Activated CD4-positive, alpha-beta T cell treated with anti-CD3 and anti-CD28 coated beads, Interleukin-2, amount 10 ng/mL, durations not matched to agents 24 days and 14 days (primary cell): ENCODE data around the gene PAK5. TPM values are rescaled to one million over a fixed set of nuclear protein-coding genes. Genes with fewer than 3 reads are reported as not detected.

Experiments used
- DNase-seq: peaks from one replicate; pipeline ENCODE4 v3.0.0; 2022
- H3K27ac Mint-ChIP-seq: one replicate; pipeline ENCODE4 v1.8.0; 2022; ENCODE audit warnings: mild to moderate bottlenecking, mixed read lengths
- H3K27me3 Mint-ChIP-seq: one replicate; pipeline ENCODE4 v1.8.0; 2022; ENCODE audit warnings: mixed read lengths
- H3K36me3 Mint-ChIP-seq: one replicate; pipeline ENCODE4 v1.8.0; 2022; ENCODE audit warnings: low read depth, mild to moderate bottlenecking, mixed read lengths
- H3K4me1 Mint-ChIP-seq: one replicate; pipeline ENCODE4 v1.8.0; 2021; ENCODE audit warnings: mixed read lengths
- H3K4me3 Mint-ChIP-seq: one replicate; pipeline ENCODE4 v1.8.0; 2022; ENCODE audit warnings: mild to moderate bottlenecking, moderate library complexity, mixed read lengths
- H3K9me3 Mint-ChIP-seq: one replicate; pipeline ENCODE4 v1.8.0; 2021; ENCODE audit warnings: mixed read lengths
- intact Hi-C: fragments of 100-400 bp; cut with micrococcal nuclease; formaldehyde crosslinking; loops from one replicate; pipeline ENCODE4 v1.15.1; 2023
- total RNA-seq: library from RNA; stranded (reverse); gene quantifications from 2 replicates; pipeline ENCODE4 v1.2.3, GENCODE V29; 2022

The PAK5 gene
- total RNA-seq = not detected in 2 replicates

DNA sequence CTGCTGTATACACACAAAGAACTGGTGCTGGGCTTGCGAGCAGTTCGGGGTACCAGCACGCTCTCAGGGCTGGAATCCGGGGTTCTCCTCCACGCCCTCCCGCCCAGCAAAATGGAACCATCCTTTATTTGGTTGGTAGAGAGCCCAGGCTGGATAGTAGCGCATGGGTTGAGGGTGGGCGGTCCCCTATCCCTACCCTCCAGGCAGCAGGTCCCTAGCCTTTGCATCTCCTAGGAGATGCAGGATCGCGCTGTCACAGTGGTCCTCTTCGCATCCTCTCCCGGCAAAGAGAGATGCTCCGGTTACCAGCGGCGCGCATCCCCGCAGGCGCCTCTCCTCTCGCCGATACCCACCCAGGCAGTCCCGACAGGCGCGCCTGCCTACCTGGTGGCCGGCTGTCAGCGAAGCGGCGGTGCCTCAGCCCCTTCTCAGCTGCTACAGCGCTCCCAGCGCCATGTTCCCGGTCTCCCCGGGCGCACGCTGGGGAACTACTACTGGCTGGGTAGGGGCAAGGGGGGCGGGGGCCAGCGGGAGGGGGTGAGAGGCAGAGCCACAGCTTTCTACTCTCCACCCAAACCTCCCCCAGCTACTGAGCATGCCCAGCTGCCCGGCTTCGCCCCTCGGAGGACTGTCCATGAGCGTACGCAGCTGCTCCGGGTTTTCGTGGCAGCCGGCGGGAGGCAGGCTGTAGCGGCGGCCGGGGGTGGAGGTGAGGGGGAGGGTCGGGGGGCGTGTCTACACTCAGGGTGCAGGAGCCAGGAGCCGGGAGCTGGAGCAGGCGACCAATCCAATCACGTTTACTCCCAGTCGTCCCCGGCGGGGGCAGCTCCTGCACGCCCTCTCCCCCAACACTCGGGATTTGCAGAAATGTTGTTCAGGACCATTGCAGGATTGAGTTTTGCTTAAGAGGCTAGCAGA, at the start of gene PAK5:
Gene PAK5 (minus strand): TSS at position 699 of the 918 bp plus-strand sequence. CDS start 194,748 bp downstream, outside the sequence.
- no peaks in the 10 kb centered on the region for H3K9me3 Mint-ChIP-seq
- intact Hi-C loops = no loop called here
- no peaks in the 10 kb centered on the region for H3K36me3 Mint-ChIP-seq
- H3K27me3 Mint-ChIP-seq = peaks cover 20% of the 10 kb centered on the region
- H3K4me3 Mint-ChIP-seq = no peak within 1 kb of the TSS
- DNase-seq = no peak
- H3K4me1 Mint-ChIP-seq = no peaks in the 10 kb centered on the region
- no peak within 1 kb of the TSS for H3K27ac Mint-ChIP-seq

DNA sequence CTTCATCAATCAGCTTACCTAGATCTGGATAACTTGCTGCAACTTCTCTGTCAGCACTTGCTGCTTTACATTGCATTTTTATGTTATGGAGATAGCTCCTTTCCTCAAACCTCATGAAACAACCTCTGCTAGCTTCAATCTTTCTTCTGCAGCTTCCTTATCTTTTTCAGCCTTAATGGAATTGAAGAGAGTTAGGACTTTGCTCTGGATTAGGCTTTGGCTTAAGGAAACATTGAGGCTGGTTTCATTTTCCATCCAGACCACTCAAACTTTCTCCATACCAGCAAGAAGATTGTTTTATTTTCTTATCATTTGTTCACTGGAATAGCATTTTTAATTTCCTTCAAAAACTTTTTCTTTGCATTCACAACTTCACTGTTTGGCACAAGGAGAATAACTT, 48.8 kb upstream of the PAK5 start:
- intact Hi-C loops = no loop called here
- no peak overlapping the region for H3K27ac Mint-ChIP-seq
- no peaks in the 10 kb centered on the region for H3K27me3 Mint-ChIP-seq
- no peaks in the 10 kb centered on the region for H3K36me3 Mint-ChIP-seq
- no peaks in the 10 kb centered on the region for H3K4me1 Mint-ChIP-seq
- peaks cover 7% of the 10 kb centered on the region for H3K9me3 Mint-ChIP-seq
- no peak for DNase-seq
- no peak overlapping the region for H3K4me3 Mint-ChIP-seq

DNA sequence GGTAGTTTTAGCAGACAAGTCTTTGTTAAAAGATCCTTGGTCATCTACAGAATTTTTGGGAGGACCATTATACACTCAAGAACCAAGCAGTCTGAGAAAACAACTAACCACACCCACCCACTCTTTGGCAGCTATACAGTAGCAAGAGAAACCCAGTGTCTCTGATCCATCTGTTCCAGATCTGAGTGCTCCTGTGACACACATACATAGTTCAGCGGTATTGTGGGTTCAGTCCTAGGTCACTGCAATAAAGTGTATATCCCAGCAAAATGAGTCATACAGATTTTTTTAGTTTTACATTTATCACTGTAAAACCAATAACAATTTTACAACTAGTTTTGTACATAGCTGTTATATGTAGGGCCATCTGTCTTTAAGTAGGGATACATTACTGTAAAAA, 47.4 kb upstream of the PAK5 start:
- no peak for DNase-seq
- H3K27ac Mint-ChIP-seq = no peak overlapping the region
- intact Hi-C loops = no loop called here
- no peak overlapping the region for H3K4me3 Mint-ChIP-seq
- H3K27me3 Mint-ChIP-seq = no peaks in the 10 kb centered on the region
- peaks cover 7% of the 10 kb centered on the region for H3K9me3 Mint-ChIP-seq
- H3K4me1 Mint-ChIP-seq = no peaks in the 10 kb centered on the region
- no peaks in the 10 kb centered on the region for H3K36me3 Mint-ChIP-seq

DNA sequence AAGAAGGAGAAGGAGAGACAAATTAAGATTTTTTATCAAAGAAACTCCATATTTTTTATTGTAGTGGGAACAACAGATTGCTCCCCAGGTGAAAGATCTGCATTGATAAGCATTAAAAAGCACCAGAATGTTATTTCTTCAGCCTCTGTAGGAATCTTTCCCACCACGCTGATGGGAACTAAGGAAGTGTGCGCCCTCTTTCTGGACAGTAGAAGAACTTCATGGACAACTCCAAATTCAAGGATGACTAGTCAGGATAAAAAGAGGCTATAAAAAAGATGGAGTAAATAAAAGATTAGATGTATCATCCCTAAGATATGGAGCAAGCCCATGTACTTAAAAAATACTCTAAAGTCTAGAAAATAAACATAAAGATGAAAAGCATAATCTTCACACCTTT, 45.8 kb upstream of the PAK5 start:
- no peak overlapping the region for H3K4me3 Mint-ChIP-seq
- no peak overlapping the region for H3K27ac Mint-ChIP-seq
- H3K36me3 Mint-ChIP-seq = no peaks in the 10 kb centered on the region
- H3K27me3 Mint-ChIP-seq = no peaks in the 10 kb centered on the region
- no peaks in the 10 kb centered on the region for H3K4me1 Mint-ChIP-seq
- DNase-seq = no peak
- intact Hi-C loops = no loop called here
- peaks cover 7% of the 10 kb centered on the region for H3K9me3 Mint-ChIP-seq

DNA sequence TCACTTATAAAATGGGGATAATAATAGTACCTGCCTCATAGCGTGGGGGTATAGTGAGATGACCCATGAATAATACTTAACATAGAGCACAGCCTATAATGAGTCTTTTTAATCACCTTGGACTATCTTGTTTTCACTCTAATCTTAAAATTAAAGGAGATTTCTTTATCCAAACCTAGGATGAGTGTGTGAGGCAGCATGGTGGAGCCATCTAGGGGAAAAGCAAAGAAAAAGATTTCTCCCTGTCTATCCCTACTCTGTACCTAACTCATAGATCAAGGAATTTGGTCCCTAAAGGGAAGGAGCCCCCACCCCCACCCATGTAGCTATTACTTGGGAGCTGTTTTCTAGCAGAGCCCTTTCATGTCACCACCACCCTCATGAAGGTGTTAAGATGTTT, 45.2 kb upstream of the PAK5 start:
- Mint-ChIP-seq H3K9me3 (peaks cover 1% of the 10 kb centered on the region), H3K27me3 (no peaks in the 10 kb centered on the region), H3K36me3 (no peaks in the 10 kb centered on the region), H3K4me1 (no peaks in the 10 kb centered on the region), H3K4me3 (no peak overlapping the region), H3K27ac (no peak overlapping the region)
- DNase-seq = no peak
- intact Hi-C loops = no loop called here

DNA sequence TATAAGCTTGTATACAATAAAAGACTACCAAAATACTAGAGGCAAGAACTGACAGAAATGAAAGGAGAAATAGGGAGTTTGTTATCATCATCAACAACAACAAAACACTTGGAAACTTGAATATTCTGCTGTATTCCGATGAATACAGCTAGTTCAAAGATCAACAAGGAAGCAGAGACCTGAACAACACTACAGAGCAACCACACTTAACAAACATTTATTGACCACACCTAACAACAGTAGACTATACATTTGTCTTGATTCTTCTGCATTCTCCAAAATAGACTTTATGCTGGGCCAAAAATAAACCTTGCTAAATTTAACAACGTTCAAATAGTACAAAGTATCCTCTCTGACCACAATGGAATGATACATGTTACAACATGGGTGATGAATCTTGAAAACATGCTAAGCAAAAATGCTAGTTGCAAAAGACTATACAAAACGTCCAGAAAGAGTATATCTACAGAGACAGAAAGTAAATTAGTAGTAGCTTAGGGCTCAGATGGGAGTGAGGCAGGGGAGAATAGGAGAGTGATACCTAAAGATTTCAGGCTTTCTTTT, 39.1 kb upstream of the PAK5 start:
- H3K27ac Mint-ChIP-seq = no peak overlapping the region
- intact Hi-C loops = no loop called here
- DNase-seq = no peak
- H3K36me3 Mint-ChIP-seq = no peaks in the 10 kb centered on the region
- no peaks in the 10 kb centered on the region for H3K9me3 Mint-ChIP-seq
- H3K4me1 Mint-ChIP-seq = no peaks in the 10 kb centered on the region
- no peak overlapping the region for H3K4me3 Mint-ChIP-seq
- H3K27me3 Mint-ChIP-seq = no peaks in the 10 kb centered on the region

DNA sequence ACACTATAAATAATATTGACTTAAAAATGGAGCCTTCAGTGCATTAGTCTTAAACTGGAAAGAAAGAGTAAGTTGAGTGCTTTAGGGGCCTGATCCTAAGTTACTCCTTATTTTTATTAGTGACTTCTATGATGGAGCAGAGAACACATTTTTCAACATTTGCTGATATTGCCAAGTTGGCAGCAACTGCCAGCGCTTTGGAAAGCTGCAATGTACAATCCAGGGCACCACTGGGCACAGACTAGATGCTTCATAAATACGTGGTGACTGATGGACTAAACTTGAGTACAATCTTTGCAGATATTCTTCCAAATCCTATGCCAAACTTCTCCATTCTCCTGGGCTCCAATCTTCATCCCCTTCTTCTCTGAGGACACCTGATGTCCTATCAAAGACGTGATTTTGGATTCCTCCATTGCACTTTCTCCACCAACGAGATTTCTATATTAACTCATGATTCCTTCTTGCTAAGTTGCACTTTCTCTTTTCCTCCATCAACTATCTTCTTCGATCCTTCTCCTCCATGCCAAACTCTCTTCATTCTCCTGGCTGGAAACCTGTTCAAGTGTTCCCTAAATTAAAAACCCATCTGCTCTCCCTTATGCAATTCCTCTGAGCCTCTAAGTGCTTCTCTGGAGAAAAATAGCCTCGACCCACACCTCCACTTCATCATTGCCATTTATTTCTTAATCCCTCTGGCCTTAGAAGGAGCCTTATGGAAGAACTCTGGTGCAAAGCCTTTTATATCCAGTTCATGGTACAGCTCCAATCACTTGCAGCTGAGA, 28.5 kb upstream of the PAK5 start:
- H3K36me3 Mint-ChIP-seq = no peaks in the 10 kb centered on the region
- no peak for DNase-seq
- no peaks in the 10 kb centered on the region for H3K4me1 Mint-ChIP-seq
- H3K4me3 Mint-ChIP-seq = no peak overlapping the region
- intact Hi-C loops = no loop called here
- no peaks in the 10 kb centered on the region for H3K27me3 Mint-ChIP-seq
- no peaks in the 10 kb centered on the region for H3K9me3 Mint-ChIP-seq
- H3K27ac Mint-ChIP-seq = no peak overlapping the region

DNA sequence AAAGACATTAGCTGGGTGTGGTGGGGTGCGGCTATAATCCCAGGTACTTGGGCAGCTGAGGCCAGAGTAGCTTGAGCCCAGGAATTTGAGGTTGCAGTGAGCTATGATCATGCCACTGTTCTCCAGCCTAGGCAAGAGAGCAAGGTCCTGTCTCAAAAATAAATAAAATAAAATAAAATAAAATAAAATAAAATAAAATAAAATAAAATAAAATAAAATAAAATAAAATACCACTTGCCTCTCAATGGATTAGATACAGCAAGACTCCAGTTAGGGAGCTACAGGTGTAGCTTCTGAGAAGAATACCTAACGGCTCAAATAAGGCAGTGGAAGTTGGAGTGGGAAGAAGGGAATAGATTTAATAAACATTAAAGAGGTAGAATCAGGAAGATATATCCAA, 13.7 kb upstream of the PAK5 start:
- no peaks in the 10 kb centered on the region for H3K4me1 Mint-ChIP-seq
- H3K4me3 Mint-ChIP-seq = no peak overlapping the region
- H3K36me3 Mint-ChIP-seq = no peaks in the 10 kb centered on the region
- H3K27me3 Mint-ChIP-seq = no peaks in the 10 kb centered on the region
- intact Hi-C loops = no loop called here
- DNase-seq = peak; percentile 8
- H3K9me3 Mint-ChIP-seq = no peaks in the 10 kb centered on the region
- no peak overlapping the region for H3K27ac Mint-ChIP-seq

DNA sequence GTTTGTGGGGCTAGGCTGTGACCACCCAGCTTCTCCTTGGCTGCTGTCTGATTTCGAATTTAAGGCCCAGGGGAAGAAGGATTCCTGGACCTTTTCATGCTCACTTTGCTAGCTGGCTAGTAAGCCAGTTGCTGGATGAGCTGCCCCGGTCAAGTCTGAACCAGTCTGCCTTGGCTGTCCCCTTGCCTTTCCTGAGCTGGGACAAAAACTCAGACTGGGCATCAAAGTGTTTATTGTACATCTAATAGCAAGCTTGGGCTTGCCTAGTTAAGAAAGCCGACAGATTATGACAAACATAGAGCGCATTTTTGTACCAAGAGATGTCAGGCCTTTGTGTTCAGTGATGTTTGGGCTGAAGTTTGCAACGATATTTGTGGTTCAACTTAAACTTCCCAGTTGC, 750 bp upstream of the PAK5 start:
- Mint-ChIP-seq H3K4me1 (no peaks in the 10 kb centered on the region), H3K9me3 (no peaks in the 10 kb centered on the region), H3K4me3 (no peak overlapping the region), H3K27ac (no peak overlapping the region), H3K27me3 (peaks cover 20% of the 10 kb centered on the region), H3K36me3 (no peaks in the 10 kb centered on the region)
- no peak for DNase-seq
- intact Hi-C loops = no loop called here

DNA sequence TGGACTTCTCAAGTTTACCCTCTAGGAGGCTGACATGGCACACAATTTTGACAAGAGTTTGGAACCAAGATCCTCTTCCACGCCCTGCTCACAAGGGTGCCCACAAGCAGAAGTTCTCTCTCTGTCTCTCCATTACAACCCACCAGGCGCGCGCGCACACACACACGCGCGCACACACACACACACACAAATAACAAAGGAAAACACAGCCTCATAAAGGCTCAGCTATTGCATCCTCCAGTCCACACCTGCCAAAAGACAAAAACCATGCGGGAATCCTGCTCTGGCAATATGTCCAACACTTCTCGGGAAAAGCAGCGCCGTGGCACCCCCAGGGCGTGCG, 870 bp downstream of the PAK5 start:
- H3K4me3 Mint-ChIP-seq = no peak overlapping the region
- H3K9me3 Mint-ChIP-seq = no peaks in the 10 kb centered on the region
- no peaks in the 10 kb centered on the region for H3K36me3 Mint-ChIP-seq
- peaks cover 20% of the 10 kb centered on the region for H3K27me3 Mint-ChIP-seq
- no peak overlapping the region for H3K27ac Mint-ChIP-seq
- H3K4me1 Mint-ChIP-seq = no peaks in the 10 kb centered on the region
- intact Hi-C loops = no loop called here
- DNase-seq = no peak

DNA sequence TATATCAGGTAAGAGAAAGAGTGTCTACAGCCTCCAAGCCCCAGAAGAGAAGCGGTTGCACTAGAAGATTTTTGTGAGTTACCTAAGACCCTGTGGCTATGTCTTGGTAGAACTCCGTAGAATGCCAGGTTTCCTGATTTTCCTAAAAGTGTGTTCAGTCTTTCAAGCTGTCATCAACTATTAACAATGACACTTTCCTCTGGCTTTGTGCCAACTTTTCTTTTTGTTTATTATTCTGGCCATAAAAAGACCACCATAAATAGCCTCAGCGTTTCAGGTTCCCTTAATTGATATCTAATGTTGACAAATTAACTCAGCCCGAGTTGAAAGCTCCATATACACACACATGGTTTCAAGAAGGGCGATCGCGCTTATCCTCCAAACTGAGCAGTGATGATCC, 1.2 kb downstream of the PAK5 start:
- intact Hi-C loops = no loop called here
- Mint-ChIP-seq H3K4me1 (no peaks in the 10 kb centered on the region), H3K36me3 (no peaks in the 10 kb centered on the region), H3K4me3 (no peak overlapping the region), H3K9me3 (no peaks in the 10 kb centered on the region), H3K27ac (no peak overlapping the region), H3K27me3 (peaks cover 20% of the 10 kb centered on the region)
- DNase-seq = no peak

DNA sequence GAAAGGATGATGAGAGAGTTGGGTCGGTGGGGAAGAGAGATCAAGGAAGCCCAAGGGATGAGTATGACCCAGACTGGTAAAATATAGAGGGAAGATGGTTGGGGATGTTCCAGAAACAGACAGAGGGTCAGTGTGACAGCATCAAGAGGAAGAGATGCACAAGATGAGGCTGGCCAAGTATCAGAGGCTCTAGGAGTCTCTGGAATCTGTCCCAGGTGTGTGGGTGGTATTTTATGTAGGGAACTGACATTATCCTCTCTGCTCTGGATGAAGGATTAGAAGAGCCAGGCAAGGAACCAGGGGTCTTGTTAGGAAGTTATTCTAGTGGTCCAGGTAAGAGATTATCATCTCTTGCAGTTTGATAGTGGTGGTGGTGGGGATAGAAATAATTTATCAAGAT, 3.6 kb downstream of the PAK5 start:
- H3K27me3 Mint-ChIP-seq = peaks cover 19% of the 10 kb centered on the region
- no peak for DNase-seq
- no peak overlapping the region for H3K4me3 Mint-ChIP-seq
- intact Hi-C loops = no loop called here
- no peaks in the 10 kb centered on the region for H3K9me3 Mint-ChIP-seq
- no peaks in the 10 kb centered on the region for H3K36me3 Mint-ChIP-seq
- H3K27ac Mint-ChIP-seq = no peak overlapping the region
- H3K4me1 Mint-ChIP-seq = no peaks in the 10 kb centered on the region

DNA sequence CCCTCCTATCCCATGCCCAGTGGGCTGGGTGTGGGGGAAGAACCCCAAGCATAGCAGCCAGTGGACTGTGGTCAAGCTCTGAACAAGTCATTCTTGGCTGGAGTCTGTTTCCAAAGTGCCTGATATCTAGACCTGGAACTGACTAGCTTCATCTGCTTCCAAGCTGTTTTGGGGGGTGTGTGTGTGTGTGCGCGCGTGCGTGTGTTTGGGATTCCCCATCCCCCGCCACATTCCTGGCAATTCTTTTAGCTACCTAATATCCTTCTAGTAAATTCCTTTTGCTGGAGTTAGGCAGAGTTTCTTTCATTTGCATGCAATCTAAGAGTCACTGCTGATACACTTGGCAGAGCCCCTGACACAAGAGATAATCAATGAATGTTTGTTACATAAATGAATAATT, 7.8 kb downstream of the PAK5 start:
- DNase-seq = no peak
- H3K4me3 Mint-ChIP-seq = no peak overlapping the region
- intact Hi-C loops = no loop called here
- no peaks in the 10 kb centered on the region for H3K36me3 Mint-ChIP-seq
- no peak overlapping the region for H3K27ac Mint-ChIP-seq
- H3K9me3 Mint-ChIP-seq = peaks cover 3% of the 10 kb centered on the region
- no peaks in the 10 kb centered on the region for H3K27me3 Mint-ChIP-seq
- H3K4me1 Mint-ChIP-seq = no peaks in the 10 kb centered on the region

DNA sequence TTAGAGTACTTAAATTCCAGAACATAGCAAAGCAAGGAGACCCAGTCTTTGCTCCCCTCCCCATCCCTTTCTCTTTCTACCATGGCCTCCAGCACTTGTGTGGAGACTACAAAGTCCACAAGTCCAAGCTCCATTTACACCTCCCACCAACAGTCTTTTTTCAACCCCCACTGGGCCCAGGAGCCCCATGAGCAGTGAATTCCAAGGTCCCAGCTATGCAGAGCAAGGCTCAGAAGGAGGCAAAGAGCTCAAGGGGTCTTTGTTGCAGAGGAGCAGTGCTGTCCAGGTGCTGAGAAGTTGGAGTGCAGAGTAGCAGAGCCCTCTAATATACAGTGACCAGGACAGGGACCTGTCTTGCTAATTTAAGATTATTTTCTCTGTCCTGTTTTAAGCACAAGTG, 9.0 kb downstream of the PAK5 start:
- H3K27me3 Mint-ChIP-seq = no peaks in the 10 kb centered on the region
- DNase-seq = no peak
- H3K27ac Mint-ChIP-seq = no peak overlapping the region
- intact Hi-C loops = no loop called here
- H3K9me3 Mint-ChIP-seq = peaks cover 3% of the 10 kb centered on the region
- H3K4me1 Mint-ChIP-seq = no peaks in the 10 kb centered on the region
- no peak overlapping the region for H3K4me3 Mint-ChIP-seq
- no peaks in the 10 kb centered on the region for H3K36me3 Mint-ChIP-seq
